Loucy (cell line): Measurements from ENCODE around the gene NLGN1.

Experiments
- H2AFZ ChIP-seq: fragments of 200-600 bp; sonication (generic); 2 replicates; pipeline ENCODE4 v1.6.0; 2016; ENCODE audit warnings: antibody characterized with exemption, mild to moderate bottlenecking, low read length, moderate library complexity
- H3F3A ChIP-seq: fragments of 200-600 bp; 2 replicates; pipeline ENCODE4 v1.6.0; 2016; ENCODE audit warnings: antibody characterized with exemption, low read depth, mild to moderate bottlenecking
- H3K27me3 ChIP-seq: fragments of 200-600 bp; sonication (generic); 2 replicates; pipeline ENCODE4 v1.6.1; 2014; ENCODE audit warnings: low read length, mild to moderate bottlenecking; ENCODE audit not compliant: insufficient read depth, poor library complexity, severe bottlenecking
- H3K36me3 ChIP-seq: fragments of 200-600 bp; sonication (generic); 2 replicates; pipeline ENCODE4 v1.6.1; 2016; ENCODE audit warnings: low read length; ENCODE audit not compliant: insufficient read depth
- H3K4me1 ChIP-seq: fragments of 200-600 bp; sonication (generic); 2 replicates; pipeline ENCODE4 v1.5.1; 2014; ENCODE audit warnings: low read length, mild to moderate bottlenecking; ENCODE audit not compliant: insufficient read depth, poor library complexity, severe bottlenecking
- H3K4me2 ChIP-seq: fragments of 200-600 bp; sonication (generic); 2 replicates; pipeline ENCODE4 v1.6.0; 2014; ENCODE audit warnings: antibody characterized with exemption, low read length, low read depth, mild to moderate bottlenecking; ENCODE audit not compliant: poor library complexity, severe bottlenecking
- H3K4me3 ChIP-seq: fragments of 200-600 bp; sonication (generic); 2 replicates; pipeline ENCODE4 v1.5.1; 2014; ENCODE audit warnings: low read length, mild to moderate bottlenecking, mixed read lengths; ENCODE audit not compliant: poor library complexity, severe bottlenecking
- H3K79me2 ChIP-seq: fragments of 200-600 bp; sonication (generic); 2 replicates; pipeline ENCODE4 v1.6.1; 2014; ENCODE audit warnings: low read length; ENCODE audit not compliant: insufficient read depth
- H3K9ac ChIP-seq: fragments of 200-600 bp; sonication (generic); 2 replicates; pipeline ENCODE4 v1.6.0; 2014; ENCODE audit warnings: mild to moderate bottlenecking, low read depth, low read length, moderate library complexity; ENCODE audit not compliant: poor library complexity, severe bottlenecking
- H3K9me2 ChIP-seq: fragments of 200-600 bp; sonication (generic); replicated peaks from 2 replicates; pipeline ENCODE4 v1.6.1; 2016; ENCODE audit warnings: low read depth, low read length, mixed read lengths
- H3K9me3 ChIP-seq: fragments of 200-600 bp; sonication (generic); 2 replicates; pipeline ENCODE4 v1.6.1; 2014; ENCODE audit warnings: mild to moderate bottlenecking, antibody characterized with exemption, low read length, low read depth; ENCODE audit not compliant: insufficient read depth
- H4K20me1 ChIP-seq: fragments of 200-600 bp; sonication (generic); 2 replicates; pipeline ENCODE4 v1.6.0; 2014; ENCODE audit warnings: antibody characterized with exemption, low read length, mild to moderate bottlenecking; ENCODE audit not compliant: insufficient read depth, poor library complexity, severe bottlenecking
- CTCF ChIP-seq: fragments of 200-600 bp; sonication (generic); conservative IDR thresholded peaks from 2 replicates; pipeline ENCODE4 v1.5.1; 2014; ENCODE audit warnings: mild to moderate bottlenecking, antibody characterized with exemption, low read length
- EZH2phosphoT487 ChIP-seq: fragments of 200-600 bp; IDR thresholded peaks from 2 replicates; pipeline ENCODE4 v1.6.1; 2018; ENCODE audit warnings: antibody characterized with exemption, mild to moderate bottlenecking, moderate library complexity, borderline replicate concordance

The NLGN1 gene

GRCh38 chr3:174168026-174168425, 770.5 kb downstream of the NLGN1 start:
- Histone ChIP-seq H2AFZ (no peak overlapping the region), H3K9ac (no peak overlapping the region), H3K4me1 (no peaks in the 10 kb centered on the region), H3K79me2 (no peaks in the 10 kb centered on the region), H4K20me1 (no peaks in the 10 kb centered on the region), H3K4me3 (no peak overlapping the region), H3F3A (no peaks in the 10 kb centered on the region), H3K4me2 (no peak overlapping the region), H3K27me3 (no peaks in the 10 kb centered on the region), H3K9me2 (no peaks in the 10 kb centered on the region), H3K36me3 (no peaks in the 10 kb centered on the region), H3K9me3 (no peaks in the 10 kb centered on the region)
- TF ChIP-seq CTCF = no peak
- no peak for TF ChIP-seq EZH2phosphoT487

GRCh38 chr3:174168538-174169254, 771.2 kb downstream of the NLGN1 start:
- TF ChIP-seq CTCF (no peak), EZH2phosphoT487 (no peak)
- H3K4me2 ChIP-seq = no peak overlapping the region
- no peak overlapping the region for H3K9ac ChIP-seq
- no peaks in the 10 kb centered on the region for H3K9me2 ChIP-seq
- no peak overlapping the region for H3K4me3 ChIP-seq
- H3K4me1 ChIP-seq = no peaks in the 10 kb centered on the region
- H3K9me3 ChIP-seq = no peaks in the 10 kb centered on the region
- no peaks in the 10 kb centered on the region for H3K36me3 ChIP-seq
- H3K79me2 ChIP-seq = no peaks in the 10 kb centered on the region
- no peaks in the 10 kb centered on the region for H3F3A ChIP-seq
- no peak overlapping the region for H2AFZ ChIP-seq
- H3K27me3 ChIP-seq = no peaks in the 10 kb centered on the region
- no peaks in the 10 kb centered on the region for H4K20me1 ChIP-seq

GRCh38 chr3:174169736-174170135, 772.2 kb downstream of the NLGN1 start:
- no peak overlapping the region for H3K9ac ChIP-seq
- TF ChIP-seq CTCF (no peak), EZH2phosphoT487 (no peak)
- H3K79me2 ChIP-seq = no peaks in the 10 kb centered on the region
- no peak overlapping the region for H2AFZ ChIP-seq
- H4K20me1 ChIP-seq = no peaks in the 10 kb centered on the region
- no peak overlapping the region for H3K4me3 ChIP-seq
- H3K27me3 ChIP-seq = no peaks in the 10 kb centered on the region
- H3K36me3 ChIP-seq = no peaks in the 10 kb centered on the region
- H3K4me1 ChIP-seq = no peaks in the 10 kb centered on the region
- H3K9me3 ChIP-seq = no peaks in the 10 kb centered on the region
- no peaks in the 10 kb centered on the region for H3F3A ChIP-seq
- H3K4me2 ChIP-seq = no peak overlapping the region
- no peaks in the 10 kb centered on the region for H3K9me2 ChIP-seq
